Endothelial cell of umbilical vein (primary cell): ENCODE measurements around the gene RGS12. TPM values are rescaled to one million over a fixed set of nuclear protein-coding genes. Genes with fewer than 3 reads are reported as not detected.
A peak's percentile ranks its signal among the peaks of the same experiment; 100 is the strongest.

Experiments
- BruUV-seq: library from RNA; stranded (reverse); fragments of 400-500 nt; replicated peaks from 2 replicates; lab custom pipeline; 2021; lab: Mats Ljungman, UMichigan
- CTCF ChIA-PET: fragments of 300-600, 350-600 bp; sonication (Branson Sonifier 250); formaldehyde crosslinking; loops from one replicate; lab custom pipeline; 2021; ENCODE audit warnings: antibody characterized with exemption, inconsistent platforms; lab: Charles Lee
- POLR2A ChIA-PET: fragments of 300-600, 350-600 bp; sonication (Branson Sonifier 250); formaldehyde crosslinking; loops from one replicate; lab custom pipeline; 2021; ENCODE audit warnings: antibody characterized with exemption, inconsistent platforms; lab: Charles Lee
- DNase-seq: peaks from one replicate; pipeline ENCODE4 v3.0.0-alpha.2; 2011; ENCODE audit warnings: low read depth, low spot score
- FAIRE-seq: peaks from 2 replicates; lab custom pipeline; 2011; peaks lifted over from hg19 to GRCh38; lab: Jason Lieb, UNC
- H2AFZ ChIP-seq: 2 replicates; pipeline ENCODE4 v1.6.0; 2012; ENCODE audit warnings: low read depth, low read length, control low read depth, inconsistent platforms
- H3K27ac ChIP-seq: 2 replicates; pipeline ENCODE4 v1.5.1; 2011; ENCODE audit warnings: low read depth, mild to moderate bottlenecking, control low read depth, low read length, moderate library complexity; ENCODE audit not compliant: insufficient read depth
- H3K27me3 ChIP-seq, 2 experiments: 2 replicates each; pipeline versions ENCODE4 v1.6.0 to v1.6.1; 2011; ENCODE audit warnings: low read length in 2 of 2, mixed read lengths in 1 of 2; ENCODE audit not compliant: control insufficient read depth in 2 of 2, insufficient read depth in 2 of 2
- H3K36me3 ChIP-seq, 2 experiments: 2 replicates in 1 of 2; 3 replicates in 1 of 2; pipeline ENCODE4 v1.5.1; 2011; ENCODE audit warnings: low read length in 2 of 2, mild to moderate bottlenecking in 1 of 2, moderate library complexity in 1 of 2; ENCODE audit not compliant: control insufficient read depth in 2 of 2, insufficient read depth in 2 of 2; ENCODE audit errors: extremely low read depth in 1 of 2
- H3K4me1 ChIP-seq: 3 replicates; pipeline ENCODE4 v1.5.1; 2011; ENCODE audit warnings: mild to moderate bottlenecking, low read length; ENCODE audit not compliant: control insufficient read depth, insufficient read depth; ENCODE audit errors: extremely low read depth
- H3K4me2 ChIP-seq: 2 replicates; pipeline ENCODE4 v1.6.1; 2011; ENCODE audit warnings: low read length, control low read depth, mixed read lengths; ENCODE audit not compliant: insufficient read depth
- H3K4me3 ChIP-seq, 3 experiments: fragments of 200-600 bp in 1 of 3; sonication (generic), shearing (Covaris generic) in 1 of 3; replicated peaks in 1 of 3; 2 replicates each; pipeline ENCODE4 v1.5.1; 2011 to 2016; ENCODE audit warnings: control low read depth in 3 of 3, low read length in 3 of 3, mild to moderate bottlenecking in 2 of 3, inconsistent platforms in 1 of 3, low read depth in 1 of 3, moderate library complexity in 1 of 3; ENCODE audit not compliant: insufficient read depth in 1 of 3
- H3K79me2 ChIP-seq: 2 replicates; pipeline ENCODE4 v1.6.0; 2012; ENCODE audit warnings: low read length, inconsistent platforms; ENCODE audit not compliant: control insufficient read depth, insufficient read depth
- H3K9ac ChIP-seq: replicated peaks from 2 replicates; pipeline ENCODE3; 2011; ENCODE audit warnings: low read length, control low read depth; ENCODE audit not compliant: insufficient read depth; ENCODE audit errors: extremely low read depth
- H3K9me1 ChIP-seq: replicated peaks from 3 replicates; pipeline ENCODE4 v1.6.0; 2011; ENCODE audit warnings: mild to moderate bottlenecking, low read length; ENCODE audit not compliant: control insufficient read depth, insufficient read depth; ENCODE audit errors: extremely low read depth
- H3K9me3 ChIP-seq: replicated peaks from 2 replicates; pipeline ENCODE4 v1.5.1; 2012; ENCODE audit warnings: low read length, inconsistent platforms; ENCODE audit not compliant: control insufficient read depth, insufficient read depth
- H4K20me1 ChIP-seq: replicated peaks from 2 replicates; pipeline ENCODE3; 2011; ENCODE audit warnings: mild to moderate bottlenecking, low read length; ENCODE audit not compliant: control insufficient read depth, insufficient read depth; ENCODE audit errors: extremely low read depth
- CTCF ChIP-seq, 2 donors: IDR thresholded peaks; 1 replicate in 1 of 2; 2 replicates in 1 of 2; pipeline ENCODE4 v1.5.1; 2011; ENCODE audit warnings: low read length in 2 of 2, mild to moderate bottlenecking in 2 of 2, moderate library complexity in 2 of 2, control low read depth in 1 of 2, inconsistent platforms in 1 of 2, low read depth in 1 of 2; ENCODE audit not compliant: insufficient read depth in 1 of 2; ENCODE audit errors: extremely low read depth in 1 of 2
- EZH2 ChIP-seq: IDR thresholded peaks from 2 replicates; pipeline ENCODE4 v1.6.1; 2012; ENCODE audit warnings: borderline replicate concordance, low read depth, mild to moderate bottlenecking, moderate library complexity, low read length, inconsistent platforms; ENCODE audit not compliant: severe bottlenecking
- FOS ChIP-seq: IDR thresholded peaks from 2 replicates; pipeline ENCODE4 v1.6.1; 2011; ENCODE audit warnings: mild to moderate bottlenecking, low read length, moderate library complexity, borderline replicate concordance; ENCODE audit not compliant: insufficient read depth
- GATA2 ChIP-seq: IDR thresholded peaks from 2 replicates; pipeline ENCODE4 v1.7.0; 2011; ENCODE audit warnings: low read depth, mild to moderate bottlenecking, moderate library complexity, mixed read lengths, low read length; ENCODE audit not compliant: insufficient read length, insufficient read depth
- JUN ChIP-seq: IDR thresholded peaks from 2 replicates; pipeline ENCODE4 v1.6.1; 2011; ENCODE audit warnings: borderline replicate concordance, low read depth; ENCODE audit not compliant: insufficient read length, insufficient read depth
- MAX ChIP-seq: IDR thresholded peaks from 2 replicates; pipeline ENCODE4 v1.6.1; 2011; ENCODE audit not compliant: insufficient read depth, insufficient read length
- MYC ChIP-seq: IDR thresholded peaks from one replicate; pipeline ENCODE4 v1.6.1; 2011; ENCODE audit warnings: mild to moderate bottlenecking, low read depth, low read length
- POLR2A ChIP-seq: IDR thresholded peaks from 2 replicates; pipeline ENCODE4 v1.6.1; 2012; ENCODE audit warnings: low read depth, mild to moderate bottlenecking, control low read depth, low read length
- POLR2AphosphoS5 ChIP-seq: IDR thresholded peaks from 2 replicates; pipeline ENCODE4 v1.6.1; 2012; ENCODE audit warnings: low read depth, mild to moderate bottlenecking, control low read depth, low read length, moderate library complexity; ENCODE audit not compliant: insufficient read depth
- dilution Hi-C: fragments of 300-500 bp; cut with MboI; formaldehyde crosslinking; loops from one replicate; pipeline ENCODE4 v1.15.0; 2019; ENCODE audit warnings: low sequenced_read_pairs; ENCODE audit not compliant: extremely low pct_ligation_motif_present
- intact Hi-C: fragments of 100-400 bp; cut with micrococcal nuclease; formaldehyde crosslinking; loops from one replicate; pipeline ENCODE4 v1.10.0; 2022
- polyA plus RNA-seq, 4 experiments: library from polyadenylated mRNA; depleted of rRNA in 3 of 4; stranded (reverse) in 3 of 4; unstranded in 1 of 4; fragments of >200 nt; gene quantifications; 2 replicates each; pipeline versions ENCODE4 v1.2.1 to v1.2.3, GENCODE V29; 2011 to 2012; ENCODE audit warnings: missing spikeins in 1 of 4
- total RNA-seq: library from RNA; stranded (reverse); gene quantifications from 2 replicates; pipeline ENCODE4 v1.2.3, GENCODE V29; 2021

The RGS12 gene
- total and polyA plus RNA-seq, 2 donors (not counting 3 experiments of a cell fraction or from before 2014, with no cell fraction given): 65.2 to 75.4 TPM

DNA sequence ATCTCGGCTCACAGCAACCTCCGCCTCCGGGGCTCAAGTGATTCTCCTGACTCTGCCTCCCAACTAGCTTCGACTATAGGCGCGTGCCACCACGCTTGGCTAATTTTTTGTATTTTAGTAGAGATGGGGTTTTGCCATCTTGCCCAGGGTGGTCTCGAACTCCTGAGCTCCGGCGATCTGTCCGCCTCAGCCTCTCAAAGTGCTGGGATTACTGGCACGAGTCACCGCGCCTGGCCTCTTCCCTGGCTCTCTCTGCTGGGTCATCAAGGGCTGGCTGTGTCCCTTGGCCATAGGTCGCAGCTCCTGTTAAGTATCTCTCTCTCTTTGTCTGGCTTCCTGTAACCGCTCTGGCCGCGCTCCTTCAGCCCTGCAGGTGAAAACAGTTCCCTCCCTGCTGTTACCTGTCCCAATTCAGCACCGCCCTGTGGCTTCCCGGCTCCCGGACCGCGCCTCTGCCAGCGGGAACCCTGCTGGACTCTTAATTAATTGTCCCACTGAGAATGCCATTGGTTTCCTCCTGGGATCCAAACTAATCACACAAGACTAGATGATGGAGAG lies 1.3 kb upstream of the RGS12 start:
- H2AFZ ChIP-seq: peak overlapping the region; percentile 40
- FAIRE-seq (peak; percentile 12), DNase-seq (no peak)
- H3K9me1 ChIP-seq: no peaks in the 10 kb centered on the region
- H3K27me3 ChIP-seq: no peaks in the 10 kb centered on the region
- H4K20me1 ChIP-seq: no peaks in the 10 kb centered on the region
- dilution Hi-C loops (no loop called here), intact Hi-C loops (loop anchor here (5.0 kb wide), 1 partner anchor 219 kb away; the partner anchor contains the start of genes HTT and HTT-AS)
- H3K36me3 ChIP-seq: no peaks in the 10 kb centered on the region
- H3K9me3 ChIP-seq: no peaks in the 10 kb centered on the region
- peak overlapping the region; percentile 61 for H3K27ac ChIP-seq
- peak overlapping the region; percentile 29 to 64 (median 42) for H3K4me3 ChIP-seq
- POLR2A ChIA-PET: interaction anchor here (1.2 to 1.5 kb wide), 3 partner anchors 13 to 44 kb away, joined by 3 to 4 read pairs (median 4); no protein-coding TSS in a partner anchor
- H3K79me2 ChIP-seq: peaks cover 30% of the 10 kb centered on the region
- CTCF ChIA-PET: interaction anchor here (0.8 to 1.8 kb wide), 4 partner anchors 13 to 190 kb away, joined by 3 to 5 read pairs (median 4); no protein-coding TSS in a partner anchor
- H3K9ac ChIP-seq: peak overlapping the region; percentile 47
- BruUV-seq: TSS peak; percentile 63
- no peak for TF ChIP-seq EZH2
- TF ChIP-seq FOS: no peak
- no peak for TF ChIP-seq POLR2A
- TF ChIP-seq CTCF (IDR thresholded peaks at IDR 0.05; ENCODE audit: extremely low read depth in 1 of 2, insufficient read depth in 1 of 2, low read depth in 1 of 2, low read length in 2 of 2): no peak
- TF ChIP-seq MYC: no peak
- TF ChIP-seq GATA2: no peak
- TF ChIP-seq MAX: no peak
- no peak for TF ChIP-seq POLR2AphosphoS5
- no peak for TF ChIP-seq JUN
- peak overlapping the region; percentile 70 for H3K4me2 ChIP-seq
- peaks cover 18% of the 10 kb centered on the region for H3K4me1 ChIP-seq
